Activated T-cell treated with anti-CD3 and anti-CD28 coated beads for 24 hours (primary cell): ENCODE results near the gene GPR107.

Experiments
- DNase-seq: peaks from one replicate; pipeline ENCODE4 v3.0.0-alpha.2; 2020; ENCODE audit warnings: low read depth

Gene GPR107

DNA sequence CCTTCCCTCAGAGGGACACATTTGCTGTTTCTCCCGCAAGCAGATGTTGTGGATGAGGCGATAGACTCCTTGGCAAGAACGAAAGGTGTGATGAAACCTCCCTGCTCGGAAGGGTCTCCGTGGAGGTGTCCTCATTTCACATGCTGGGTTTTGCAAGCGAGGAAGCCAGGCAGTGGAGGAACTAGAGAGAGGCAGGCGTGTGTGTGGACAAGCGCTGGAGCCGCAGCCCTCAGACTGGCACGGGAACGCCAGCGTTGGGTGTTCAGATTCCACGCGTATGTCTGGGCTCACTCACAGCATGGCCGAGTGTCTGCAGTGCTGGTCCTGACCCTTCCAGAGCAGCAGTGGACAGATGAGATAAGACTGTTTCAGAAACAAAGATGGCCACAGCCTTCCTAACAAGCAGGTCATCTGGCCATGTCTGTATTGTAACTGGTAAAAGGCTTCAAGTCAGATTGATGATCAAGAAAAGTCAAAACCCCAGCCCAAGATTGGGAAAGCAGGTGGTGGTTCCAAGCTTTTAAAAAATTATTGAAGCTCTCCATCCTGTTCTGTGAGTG, 83.5 kb downstream of the GPR107 start:
- no peak for DNase-seq

DNA sequence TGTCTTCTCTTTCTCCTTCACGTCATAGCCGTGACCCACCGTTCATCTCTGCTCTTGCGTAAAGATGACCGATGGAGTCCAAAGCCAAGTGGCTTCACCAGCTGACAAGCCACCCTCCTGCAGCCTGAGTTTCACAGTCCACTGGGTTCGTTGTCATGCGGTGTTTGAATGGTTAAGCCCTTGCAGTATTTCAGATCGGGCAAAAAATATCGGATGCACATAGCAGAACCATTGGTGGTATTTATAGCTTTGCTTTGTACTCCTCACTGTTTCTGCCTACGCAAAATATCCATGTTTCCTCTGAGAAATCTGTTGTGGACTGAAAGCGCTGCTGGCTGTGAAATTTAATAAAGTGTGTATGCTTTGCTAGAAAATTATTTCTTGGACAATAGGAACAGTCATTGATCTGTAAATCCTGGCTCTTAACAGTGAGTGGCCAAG, 84.0 kb downstream of the GPR107 start:
- DNase-seq, result no peak

DNA sequence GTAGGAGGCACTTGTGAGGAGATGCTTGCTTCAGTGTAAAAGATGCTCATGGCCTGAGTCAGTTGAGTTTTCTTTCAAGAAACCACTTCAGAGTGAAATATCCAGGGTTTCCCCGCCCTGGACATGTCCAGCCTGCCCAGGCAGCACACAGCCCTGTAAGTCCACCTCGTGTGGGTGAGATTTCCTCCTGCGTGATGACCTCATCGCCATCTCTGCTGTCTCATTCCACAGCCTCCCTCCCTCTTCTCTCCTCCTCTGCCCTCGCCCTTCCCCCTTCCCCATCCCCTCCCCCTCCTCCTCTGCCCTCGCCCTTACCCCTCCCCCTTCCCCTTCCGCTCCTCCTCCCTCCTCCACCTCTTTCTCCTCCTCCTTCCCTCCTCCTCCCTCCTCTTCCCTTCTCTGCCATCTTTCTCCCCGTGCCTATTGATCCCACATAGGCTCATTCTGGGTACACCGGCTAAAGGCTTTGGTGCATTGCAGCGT, 84.5 kb downstream of the GPR107 start:
- DNase-seq, result no peak

DNA sequence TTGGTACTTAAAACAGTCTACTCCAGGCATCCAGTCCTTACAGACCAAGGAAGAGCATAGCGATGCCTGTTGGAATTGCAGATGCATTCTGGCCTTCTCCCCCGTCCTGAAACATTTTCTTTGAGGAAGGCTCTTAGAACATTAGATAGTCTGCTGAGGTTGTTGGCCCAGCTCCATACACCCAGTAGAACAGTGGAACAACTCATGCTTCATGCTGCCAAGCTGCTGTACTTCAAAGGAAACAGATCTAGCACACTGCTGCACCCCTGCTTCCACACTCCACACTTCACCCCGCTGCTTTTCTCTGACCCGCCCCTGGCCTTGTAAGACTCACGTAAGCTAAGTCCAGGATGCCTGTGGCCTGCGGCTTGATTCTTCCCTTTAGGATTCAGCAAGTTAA, 85.1 kb downstream of the GPR107 start:
- no peak for DNase-seq

DNA sequence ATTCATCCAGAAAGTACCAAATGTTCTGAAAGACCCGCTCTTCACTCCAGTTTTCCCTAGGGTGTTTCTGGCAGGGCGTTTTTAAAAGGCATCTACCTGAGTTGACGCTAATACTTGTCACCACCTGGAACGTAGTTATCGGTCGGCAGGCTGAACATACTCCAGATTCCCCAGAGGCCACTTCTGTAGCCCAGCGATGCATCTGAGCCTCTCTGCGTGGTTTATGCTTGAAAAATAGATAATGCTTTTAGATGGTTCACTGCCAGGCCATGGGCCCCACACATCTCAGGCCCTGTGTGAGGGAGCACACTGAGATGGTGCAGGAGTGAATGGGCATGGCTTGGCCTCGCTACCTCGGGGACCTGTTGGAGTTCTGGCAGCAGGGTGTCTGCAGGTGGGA, 85.5 kb downstream of the GPR107 start:
- no peak for DNase-seq

DNA sequence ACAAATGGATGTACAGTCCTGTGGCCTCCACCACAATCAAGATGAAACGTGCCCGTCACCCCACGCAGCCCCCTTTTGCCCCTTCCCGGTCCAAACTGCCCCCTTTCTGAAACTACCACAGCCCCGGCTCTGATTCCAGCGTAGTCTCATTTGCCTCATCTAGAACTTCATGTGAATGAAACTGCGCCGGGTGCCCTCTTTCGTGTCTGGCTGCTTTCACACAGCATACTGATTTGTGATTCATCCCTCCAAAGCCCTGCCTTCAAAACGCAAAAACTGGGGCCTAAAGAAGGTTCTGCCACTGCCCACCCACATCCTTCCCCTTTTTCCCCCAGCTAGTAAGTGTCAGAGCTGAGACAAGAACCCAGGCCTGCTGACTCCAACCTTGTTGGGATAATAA, 87.0 kb downstream of the GPR107 start:
- peak; percentile 36 for DNase-seq

DNA sequence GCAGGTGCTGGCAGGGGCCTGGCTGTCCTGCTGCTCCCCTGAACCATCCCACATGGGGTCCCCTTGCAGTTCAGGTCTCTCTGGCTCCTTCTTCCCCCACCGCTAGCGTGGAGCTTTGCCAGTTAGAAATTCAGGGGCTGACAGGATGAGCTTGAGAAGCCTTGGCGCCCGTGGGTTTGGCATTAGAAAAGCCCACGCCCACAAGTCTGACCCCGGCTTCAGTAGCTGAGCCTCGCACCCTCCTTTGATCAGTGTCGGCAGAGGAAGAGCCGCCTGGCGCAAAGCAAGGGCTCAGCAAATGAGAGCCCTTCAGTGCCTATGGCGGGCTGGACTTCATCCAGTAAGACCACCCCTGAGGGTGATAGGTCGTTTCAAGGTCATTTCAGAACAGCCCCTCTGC, 88.3 kb downstream of the GPR107 start:
- DNase-seq, result no peak

DNA sequence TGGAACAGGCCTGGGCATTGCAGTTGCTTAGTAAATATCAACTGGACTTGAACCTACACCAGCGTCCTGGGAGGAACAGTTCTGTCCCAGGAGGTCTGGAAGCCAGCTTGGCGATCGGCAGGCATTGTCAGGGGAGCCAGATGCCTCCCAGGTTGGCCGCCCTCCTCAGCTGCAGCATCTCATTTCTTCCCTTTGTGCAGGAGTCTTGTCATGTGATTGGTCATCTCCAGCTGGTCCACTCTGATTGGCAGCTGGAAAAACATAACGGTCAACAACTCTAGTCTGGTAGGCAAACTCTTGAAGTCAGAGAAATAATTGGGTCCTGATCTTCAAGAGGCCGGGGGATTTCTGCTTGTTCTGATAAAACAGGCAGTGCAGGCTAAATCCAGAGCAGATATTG, 88.9 kb downstream of the GPR107 start:
- DNase-seq, result no peak

DNA sequence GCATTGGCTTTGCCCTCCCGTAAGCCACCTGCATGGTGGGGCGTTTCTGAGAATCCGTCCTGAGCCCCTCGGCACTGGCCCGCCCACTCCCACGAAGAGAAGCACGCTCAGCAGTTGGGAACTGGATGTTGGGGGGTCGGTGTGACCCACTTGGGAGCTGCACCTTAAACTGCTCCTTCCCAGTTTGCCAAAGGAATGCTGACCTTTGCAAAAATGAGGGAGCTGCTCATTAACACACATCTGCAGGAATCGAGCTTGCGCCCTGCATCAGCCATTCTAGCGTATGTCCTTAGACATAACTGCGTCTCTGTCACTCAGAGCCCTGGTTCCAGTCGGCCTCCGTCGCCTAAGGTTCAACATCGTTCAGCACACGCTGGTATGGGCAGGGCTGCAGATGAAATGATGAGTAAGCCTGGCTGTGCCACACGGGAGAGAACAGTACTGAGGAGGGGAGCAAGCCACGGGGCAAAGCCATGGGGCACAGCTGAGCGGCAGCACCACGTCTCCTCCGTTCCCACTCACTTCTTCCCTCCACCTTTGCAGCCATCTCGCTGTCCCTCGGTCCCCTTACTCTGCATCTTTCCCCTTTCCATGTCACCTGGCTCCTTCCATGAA, 89.7 kb downstream of the GPR107 start:
- DNase-seq, result no peak

DNA sequence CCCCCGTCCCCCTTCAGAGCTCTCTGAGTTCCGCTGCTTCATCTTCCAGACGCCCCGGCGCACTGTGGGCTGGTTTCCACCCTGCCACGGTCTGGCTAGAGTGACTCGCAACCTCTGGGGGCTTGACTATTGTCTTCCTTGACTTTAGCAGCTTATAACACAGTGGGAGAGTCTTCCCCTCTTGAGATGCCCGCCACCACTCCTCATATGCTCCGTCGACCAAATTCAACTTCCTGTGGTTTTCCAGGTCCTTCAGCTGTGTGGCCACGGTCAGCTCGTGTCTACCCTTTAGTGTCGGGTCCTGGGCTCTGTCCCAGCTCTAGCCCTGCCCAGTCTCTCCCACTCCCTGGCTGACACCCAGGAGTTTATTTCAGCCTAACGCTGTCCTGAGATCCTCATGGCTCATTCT, 90.3 kb downstream of the GPR107 start:
- DNase-seq, result no peak

DNA sequence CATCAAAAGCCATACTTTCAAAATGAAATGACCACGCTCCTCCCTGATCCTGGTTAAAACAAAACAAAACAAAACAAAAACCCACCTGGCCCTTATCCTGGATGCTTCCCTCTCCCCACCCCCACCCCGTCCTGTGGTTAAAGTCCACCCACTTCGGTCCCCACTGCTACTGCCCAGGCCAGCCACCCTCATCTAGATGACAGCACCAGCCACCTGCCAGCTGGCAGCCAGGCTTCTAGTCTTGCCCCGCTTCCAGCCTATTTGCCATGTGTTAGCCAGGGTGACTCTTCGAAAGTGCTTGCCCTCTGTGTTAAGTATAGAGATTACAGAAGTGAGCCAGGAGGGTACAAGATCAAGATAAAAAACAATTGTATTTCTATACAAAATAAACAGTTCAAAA, 91.0 kb downstream of the GPR107 start:
- DNase-seq, result no peak

DNA sequence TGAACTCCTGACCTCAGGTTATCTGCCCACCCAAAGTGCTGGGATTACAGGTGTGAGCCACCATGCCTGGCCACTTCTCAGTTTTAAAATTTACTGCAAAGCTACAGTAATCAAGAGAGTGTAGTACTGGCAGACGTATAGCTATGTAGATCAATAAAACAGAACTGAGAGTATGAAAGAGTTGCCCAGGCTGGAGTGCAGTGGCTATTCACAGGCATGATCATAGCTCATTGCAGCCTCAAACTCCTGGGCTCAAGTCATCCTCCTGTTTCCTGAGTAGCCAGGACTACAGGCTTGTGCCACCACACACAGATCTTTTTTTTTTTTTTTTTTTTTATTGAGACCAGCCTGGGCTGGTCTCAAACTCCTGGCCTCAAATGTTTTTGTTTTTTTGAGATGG, 92.0 kb downstream of the GPR107 start:
- DNase-seq, result no peak

DNA sequence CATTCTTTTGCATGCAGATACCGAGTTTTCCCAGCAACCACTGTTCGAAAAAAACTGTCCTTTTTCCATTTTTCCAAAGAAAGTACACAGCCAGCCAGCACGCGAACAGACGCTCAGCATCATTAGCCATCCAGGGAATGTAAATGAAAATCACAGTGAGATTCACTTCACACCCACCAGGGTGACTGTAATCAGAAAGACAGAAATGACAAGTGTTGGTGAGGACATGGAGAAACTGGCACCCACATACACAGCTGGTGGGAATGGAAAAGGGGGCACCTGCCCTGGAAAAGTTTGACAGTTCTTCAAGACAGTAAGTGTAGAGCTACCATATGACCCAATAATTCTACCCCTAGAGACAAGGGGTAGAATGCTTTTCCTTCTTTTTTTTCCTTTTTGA, 93.5 kb downstream of the GPR107 start:
- DNase-seq, result no peak

DNA sequence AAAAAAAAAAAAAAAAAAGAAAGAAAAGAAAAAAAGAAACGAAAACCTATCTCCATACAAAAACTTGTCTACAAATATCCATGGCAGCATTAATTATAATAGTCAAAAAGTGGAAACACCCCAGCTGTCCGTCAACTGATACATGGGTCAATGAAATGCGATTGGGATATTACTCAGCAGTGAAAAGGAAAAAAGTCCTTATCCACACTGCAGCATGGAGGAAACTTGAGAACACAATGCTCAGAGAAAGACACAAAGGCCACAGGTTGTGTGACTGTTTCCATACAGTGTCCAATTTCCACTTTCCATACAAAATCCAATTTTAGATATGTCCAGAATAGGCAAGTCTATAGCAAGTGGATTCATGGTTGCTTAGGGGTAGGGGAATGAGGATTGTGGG, 94.2 kb downstream of the GPR107 start:
- no peak for DNase-seq

DNA sequence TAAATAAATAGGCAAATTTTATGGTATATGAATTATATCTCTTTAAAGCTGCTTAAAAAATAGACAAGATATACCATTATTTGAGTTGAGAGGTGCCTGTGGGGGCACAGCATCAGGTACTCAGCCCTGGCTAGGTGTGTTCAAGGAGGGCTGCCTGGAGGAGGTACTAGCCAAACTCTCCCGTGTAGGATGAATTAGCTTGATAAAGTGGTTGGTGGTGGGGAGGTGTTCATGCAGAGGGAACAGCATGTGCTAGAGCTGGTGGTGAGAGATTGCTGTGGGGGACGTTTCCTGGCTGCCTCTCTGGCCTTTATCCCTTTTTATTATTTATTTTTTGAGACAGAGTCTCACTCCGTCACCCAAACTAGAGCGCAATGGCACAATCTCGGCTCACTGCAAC, 95.3 kb downstream of the GPR107 start:
- DNase-seq, result no peak

DNA sequence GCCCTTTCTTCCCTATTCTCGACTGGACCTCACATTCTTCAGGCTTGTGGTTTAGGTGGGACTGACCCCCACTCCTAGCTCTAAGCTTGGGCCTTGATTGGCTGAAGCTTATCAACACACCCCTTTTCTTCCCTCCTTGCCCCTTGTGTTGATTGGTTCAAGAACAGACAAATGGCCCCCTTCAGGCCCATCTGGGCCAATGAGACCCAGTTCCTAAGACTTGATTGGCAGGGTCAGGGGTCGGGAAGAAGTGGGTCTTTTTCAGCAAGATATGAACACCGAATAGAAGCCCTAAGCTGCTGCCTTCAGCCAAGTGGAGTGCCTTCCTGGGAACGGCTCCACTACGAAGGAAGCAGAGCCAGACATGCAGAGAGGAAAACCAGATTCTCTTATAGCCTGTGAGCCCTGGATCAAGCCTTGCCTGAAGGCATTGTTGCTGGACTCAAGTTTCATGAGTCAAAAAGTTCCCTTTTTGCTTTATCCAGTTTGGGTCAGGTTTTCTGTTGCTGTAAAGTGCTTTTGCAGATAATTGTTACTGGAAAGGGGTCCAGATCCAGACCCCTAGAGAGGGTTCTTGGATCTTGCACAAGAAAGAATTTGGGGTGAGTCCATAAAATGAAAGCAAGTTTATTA, 96.1 kb downstream of the GPR107 start:
- DNase-seq, result no peak

DNA sequence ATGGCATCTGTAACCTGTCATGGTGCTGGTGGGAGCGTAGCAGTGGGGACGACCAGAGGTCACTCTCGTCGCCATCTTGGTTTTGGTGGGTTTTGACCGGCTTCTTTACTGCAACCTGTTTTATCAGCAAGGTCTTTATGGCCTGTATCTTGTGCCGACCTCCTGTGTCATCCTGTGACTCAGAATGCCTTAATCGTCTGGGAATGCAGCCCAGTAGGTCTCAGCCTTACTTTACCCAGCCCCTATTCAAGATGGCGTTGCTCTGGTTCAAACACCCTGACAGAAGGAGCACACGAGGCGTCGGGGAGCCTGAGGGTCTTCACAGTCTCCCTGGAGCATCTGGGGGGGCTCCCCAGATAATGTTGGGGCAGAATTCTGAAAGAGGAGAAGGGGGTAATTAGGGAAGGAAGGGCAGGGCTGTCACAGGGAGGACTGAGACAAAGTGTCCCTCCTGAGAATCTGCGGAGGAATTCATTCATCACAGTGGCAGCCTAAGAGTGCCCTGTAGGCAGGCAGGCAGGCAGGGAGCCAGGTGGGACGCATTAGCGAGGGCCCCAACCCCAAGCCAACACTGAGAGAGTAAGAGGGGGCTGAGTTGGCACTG, 97.2 kb downstream of the GPR107 start:
- no peak for DNase-seq

DNA sequence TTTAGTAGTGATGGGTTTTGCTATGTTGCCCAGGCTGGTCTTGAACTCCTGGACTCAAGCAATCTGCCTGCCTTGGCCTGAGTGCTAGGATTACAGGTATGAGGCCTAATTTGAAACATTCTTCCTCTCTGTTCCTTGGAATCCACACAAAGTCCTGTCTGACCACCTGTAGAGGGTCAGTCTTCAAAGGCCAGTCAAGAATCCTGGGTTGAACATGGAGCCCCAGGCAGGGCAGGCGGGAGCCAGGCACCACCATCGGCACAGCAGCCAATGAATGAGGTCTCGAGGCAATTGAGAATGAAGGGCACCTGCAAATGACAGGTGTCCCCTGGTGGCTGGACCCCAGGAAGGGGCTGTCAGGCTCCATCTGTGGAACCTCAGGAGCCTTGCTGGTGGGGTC, 101.1 kb downstream of the GPR107 start:
- no peak for DNase-seq

DNA sequence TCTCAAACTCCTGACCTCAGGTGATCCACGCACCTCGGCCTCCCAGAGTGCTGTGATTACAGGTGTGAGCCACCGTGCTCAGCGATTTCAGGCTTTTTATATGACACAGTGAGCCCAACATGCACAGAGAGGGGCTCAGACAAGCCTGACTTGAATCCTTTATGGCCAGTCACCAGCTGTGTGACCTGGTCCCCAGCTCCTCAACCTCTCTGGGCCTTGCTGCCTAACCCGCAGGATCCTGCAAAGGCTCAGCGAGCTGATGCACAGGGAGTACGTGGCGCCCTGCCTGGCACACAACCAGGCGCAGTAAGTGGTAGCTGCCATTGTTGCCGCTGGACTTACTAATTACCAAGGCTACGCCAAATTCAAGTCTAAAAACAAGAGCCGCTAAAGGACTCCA, 101.9 kb downstream of the GPR107 start:
- DNase-seq, result no peak

DNA sequence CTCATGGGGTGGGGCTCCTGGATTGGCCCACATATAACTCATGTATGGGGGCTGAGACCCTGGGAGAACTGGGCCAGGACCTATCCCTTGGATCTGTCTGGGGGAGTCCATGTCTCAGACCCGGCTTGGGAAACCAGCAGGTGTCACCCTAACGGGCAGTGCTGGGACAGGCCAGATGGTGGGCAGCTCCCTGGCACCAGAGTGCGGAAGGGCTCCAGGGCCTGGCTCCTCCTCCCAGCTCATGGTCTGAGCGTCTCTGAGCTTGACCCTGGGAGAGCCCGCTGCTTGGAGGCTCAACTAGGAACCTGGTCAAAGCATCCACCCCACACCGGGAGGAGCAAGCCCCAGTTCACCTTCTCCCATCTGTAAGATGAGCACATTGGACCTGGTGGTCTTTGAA, 103.0 kb downstream of the GPR107 start:
- DNase-seq, result no peak

DNA sequence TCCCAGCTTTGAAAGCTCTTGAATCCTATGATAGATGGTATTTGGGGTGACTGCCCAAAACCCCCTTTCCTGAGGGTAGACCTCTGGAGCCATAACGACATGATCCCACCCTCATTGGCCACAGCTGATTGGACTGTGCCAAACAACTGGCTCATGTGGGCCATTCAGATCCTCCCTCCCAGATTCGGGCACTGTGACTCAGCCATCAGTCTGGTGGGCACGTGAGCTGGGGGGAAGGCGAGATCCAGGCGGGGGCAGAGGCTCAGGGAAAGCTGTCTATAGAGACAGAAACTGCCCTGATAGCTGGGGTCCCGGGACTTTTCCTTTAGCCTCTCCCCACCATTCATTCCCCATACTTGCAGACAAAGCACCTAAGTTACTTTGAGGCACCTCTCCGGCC, 103.4 kb downstream of the GPR107 start:
- DNase-seq, result no peak

DNA sequence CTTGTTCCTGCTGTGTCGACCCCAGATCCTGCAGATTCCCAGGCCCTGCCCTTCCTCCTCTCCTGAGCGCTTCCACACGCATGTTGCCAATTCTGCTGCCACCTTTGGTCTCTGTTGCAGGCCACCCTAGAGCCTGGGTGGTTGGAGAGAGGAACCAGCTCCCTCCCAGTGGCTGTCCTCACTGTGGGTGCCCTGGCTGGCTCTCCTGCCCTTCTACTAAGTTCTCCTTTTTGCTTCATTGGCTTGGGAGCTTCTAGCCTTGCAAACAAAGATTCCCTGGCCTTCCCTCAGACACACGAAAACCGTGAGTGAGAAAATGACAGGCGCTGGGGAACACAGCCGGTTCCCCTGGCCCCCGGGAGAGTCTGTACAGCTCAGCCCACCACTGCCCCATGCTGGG, 104.3 kb downstream of the GPR107 start:
- no peak for DNase-seq

DNA sequence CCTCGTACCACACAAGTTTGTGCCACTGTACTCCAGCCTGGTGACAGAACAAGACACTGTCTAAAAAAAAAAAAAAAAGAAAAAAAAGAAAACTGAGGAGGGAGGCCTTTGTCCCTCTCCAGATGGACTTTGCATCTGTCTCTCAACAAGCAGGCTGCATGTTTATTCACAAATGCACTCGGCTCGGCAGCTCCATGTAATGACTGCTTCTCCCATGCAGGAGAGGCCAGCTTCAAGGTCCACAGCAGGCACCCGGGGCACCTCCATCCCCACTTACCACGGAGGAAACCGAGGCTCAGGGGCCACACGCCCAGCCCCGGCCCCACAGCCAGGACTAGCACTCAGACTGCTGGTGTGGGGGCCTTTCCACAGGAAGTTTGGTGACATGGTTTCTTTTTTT, 105.4 kb downstream of the GPR107 start:
- no peak for DNase-seq
